ENCODE measurements around the gene IGFBP1.

GRCh38 chr7:45873355-45873754, 14.9 kb upstream of the IGFBP1 start:
- TF ChIP-seq CTCF (IDR thresholded peaks at IDR 0.05 in 8 of 11, conservative IDR thresholded peaks at IDR 0.05 in 3 of 11): no peak
- TF ChIP-seq POLR2A (IDR thresholded peaks at IDR 0.05): no peak
- no peak for TF ChIP-seq POLR2AphosphoS5 (IDR thresholded peaks at IDR 0.05)
